Measurements from ENCODE around the gene TMEM270. TPM values are rescaled to one million over a fixed set of nuclear protein-coding genes. Genes with fewer than 3 reads are reported as not detected.
"Not testable (repeated sequence)": the region's sequence is repeated elsewhere in the genome, so short reads cannot be mapped to it uniquely, and the experiment has no call there.

Gene TMEM270
- total RNA-seq, 1 donor from 2014 or later: not detected

DNA sequence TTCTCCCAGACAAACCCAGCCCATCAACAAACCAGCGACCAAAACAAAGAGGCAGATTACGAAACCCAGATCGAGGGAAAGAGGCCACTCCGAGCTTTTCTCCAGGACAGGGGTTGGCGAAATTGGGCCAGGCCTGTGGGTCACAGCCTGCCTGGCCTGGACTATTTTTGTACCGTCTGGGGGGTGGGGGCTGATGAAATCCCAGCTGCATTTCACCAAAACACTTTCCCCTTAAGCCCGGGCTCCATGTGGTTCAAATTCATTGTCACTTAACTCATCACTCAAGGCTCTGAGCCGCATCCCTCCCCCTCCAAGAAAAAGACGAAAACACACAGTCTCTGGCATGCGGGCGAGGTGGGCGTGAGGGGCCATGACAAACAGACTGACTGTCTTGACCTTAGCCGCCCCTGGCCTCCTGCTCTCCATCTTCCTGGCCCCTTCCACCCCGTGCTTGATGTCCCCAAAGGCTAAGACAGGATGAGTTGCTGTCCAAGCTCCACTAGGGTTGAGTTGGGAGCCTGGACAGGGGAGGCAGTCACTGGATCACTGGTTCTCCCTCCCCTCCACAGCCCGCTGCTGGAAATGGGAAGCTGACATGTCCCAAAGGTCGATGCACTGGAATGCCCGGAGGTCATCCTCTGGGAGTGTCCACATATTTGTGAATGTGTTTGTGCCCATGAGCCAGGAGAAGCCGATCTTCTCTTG, 19.2 kb downstream of the TMEM270 start:
- peak; percentile 82 for ATAC-seq (ENCODE audit: poor library complexity)
- DNase-seq: peak; percentile 70
- intact Hi-C loops (cut with DNase I): no loop called here

DNA sequence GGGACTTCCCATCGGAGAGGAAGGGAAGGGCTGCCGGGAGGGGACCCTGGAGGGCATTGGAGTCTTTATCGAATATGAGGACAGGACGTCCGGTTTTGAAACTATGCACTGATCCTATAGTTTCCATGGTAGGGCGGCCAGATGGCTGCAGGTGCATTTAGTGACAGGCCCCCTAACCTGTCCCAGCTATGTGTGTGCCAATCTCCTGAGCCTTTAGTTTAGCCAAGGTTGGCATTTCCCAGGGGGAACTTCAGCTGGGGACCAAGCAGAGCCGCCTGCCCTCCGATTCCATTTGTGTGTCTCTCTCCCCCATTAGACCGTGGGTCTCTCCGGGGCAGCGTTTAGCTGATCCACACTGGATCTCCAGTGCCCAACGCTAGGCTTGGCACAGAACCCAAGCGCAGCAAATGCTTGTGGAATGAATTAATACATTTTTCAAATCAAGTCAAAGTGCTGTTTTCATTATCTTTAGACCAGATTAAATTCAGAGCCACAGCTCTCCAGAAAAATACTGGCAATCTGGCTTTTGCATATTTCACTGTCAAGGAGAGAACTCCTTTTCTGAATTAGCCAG, 19.9 kb downstream of the TMEM270 start:
- intact Hi-C loops (cut with DNase I): no loop called here
- ATAC-seq (ENCODE audit: poor library complexity): no peak
- DNase-seq: no peak

DNA sequence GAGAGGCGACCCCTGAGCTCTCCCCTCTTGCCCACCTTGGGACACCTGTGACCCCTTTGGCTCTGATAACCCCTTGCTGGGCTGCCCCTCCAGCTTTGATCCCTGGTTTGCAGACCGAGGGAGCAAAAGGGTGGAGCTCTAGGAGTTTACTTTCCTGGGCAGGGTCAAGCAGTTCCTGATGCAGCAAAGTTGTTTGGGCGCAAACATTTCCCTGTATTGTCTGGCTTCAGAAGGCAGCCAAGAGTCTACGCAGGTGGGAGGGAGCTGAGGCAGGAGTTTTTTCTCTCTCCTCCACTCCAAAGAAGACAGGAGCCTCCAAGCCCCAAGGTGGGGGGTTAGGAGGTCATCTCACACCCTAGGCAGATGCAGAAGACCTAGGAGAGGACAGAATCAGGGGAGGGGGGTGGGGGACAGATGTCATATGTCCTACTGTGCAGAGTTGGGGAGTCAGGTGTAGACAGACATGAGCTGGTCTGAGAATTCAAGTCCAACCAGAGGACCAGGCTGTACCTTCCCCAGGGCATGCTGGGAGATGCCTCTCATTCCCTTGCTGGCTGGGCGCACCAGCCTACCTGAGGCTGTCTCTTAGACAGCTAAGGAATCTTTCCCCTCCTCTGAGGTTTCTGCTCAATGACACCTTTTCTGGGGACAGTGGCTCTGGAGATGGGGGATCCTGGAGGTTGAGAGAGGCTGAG, 20.5 kb downstream of the TMEM270 start:
- no peak for DNase-seq
- intact Hi-C loops (cut with DNase I): no loop called here
- ATAC-seq (ENCODE audit: poor library complexity): no peak

DNA sequence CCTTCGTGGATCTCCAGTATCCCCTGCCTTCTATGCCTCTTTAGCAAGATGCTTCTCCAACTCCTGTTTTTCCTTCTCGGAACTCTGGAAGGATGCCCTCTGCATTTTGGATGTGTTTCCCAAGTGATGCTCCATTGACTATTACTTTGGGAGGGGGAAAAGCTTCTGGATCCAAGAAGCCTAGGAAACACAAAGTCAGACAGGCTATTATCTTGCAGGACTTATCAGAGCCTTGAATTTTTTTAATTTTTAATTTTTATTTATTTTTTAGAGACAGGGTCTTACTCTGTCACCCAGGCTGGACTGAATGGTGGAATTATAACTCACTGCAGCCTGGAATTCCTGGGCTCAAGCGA, 21.1 kb downstream of the TMEM270 start:
- intact Hi-C loops (cut with DNase I): no loop called here
- DNase-seq (no peak), ATAC-seq (ENCODE audit: poor library complexity) (no peak)

DNA sequence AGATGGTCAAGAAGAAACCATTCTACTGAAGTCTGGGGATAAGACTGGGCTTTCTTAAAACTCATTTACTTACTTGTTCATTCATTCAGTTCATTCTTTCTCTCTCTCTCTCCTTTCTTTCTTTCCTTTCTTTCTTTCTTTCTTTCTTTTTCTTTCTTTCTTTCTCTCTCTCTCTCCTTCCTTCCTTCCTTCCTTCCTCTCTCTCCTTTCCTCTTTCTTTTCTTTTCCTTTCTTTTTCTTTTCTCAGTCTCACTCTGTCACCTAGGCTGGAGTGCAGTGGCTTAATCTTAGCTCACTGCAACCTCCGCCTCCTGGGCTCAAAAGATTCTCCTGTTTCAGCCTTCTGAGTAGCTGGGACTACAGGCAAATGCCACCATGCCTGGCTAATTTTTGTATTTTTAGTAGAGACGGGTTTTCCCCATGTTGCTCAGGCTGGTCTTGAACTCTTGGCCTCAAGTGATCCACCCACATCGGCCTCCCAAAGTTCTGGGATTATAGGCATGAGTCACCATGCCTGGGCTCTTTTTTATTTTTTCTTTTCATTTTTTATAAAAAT, 24.0 kb downstream of the TMEM270 start:
- intact Hi-C loops (cut with DNase I); ATAC-seq (ENCODE audit: poor library complexity); DNase-seq: not testable (repeated sequence)

DNA sequence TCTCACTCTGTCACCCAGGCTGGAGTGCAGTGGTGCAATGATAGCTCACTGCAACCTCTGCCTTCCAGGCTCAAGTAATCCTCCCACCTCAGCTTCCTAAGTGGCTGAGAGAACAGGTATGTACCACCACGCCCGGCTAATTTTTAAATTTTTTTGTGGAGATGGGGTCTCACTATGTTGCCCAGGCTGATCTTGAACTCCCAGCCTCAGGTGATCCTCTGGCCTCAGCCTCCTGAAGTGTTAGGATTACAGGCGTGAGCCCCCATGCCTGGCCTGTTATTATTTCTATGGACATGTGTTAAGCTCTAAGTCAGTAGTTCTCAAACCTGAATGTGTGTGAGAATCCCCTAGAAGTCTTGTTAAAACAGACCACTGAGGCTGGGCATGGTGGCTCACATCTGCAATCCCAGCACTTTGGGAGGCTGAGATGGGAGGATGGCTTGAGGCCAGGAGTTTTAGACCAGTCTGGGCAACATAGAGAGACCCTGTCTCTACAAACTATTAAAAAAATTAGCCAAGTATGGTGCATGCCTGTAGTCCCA, 24.5 kb downstream of the TMEM270 start:
- DNase-seq (no peak), ATAC-seq (ENCODE audit: poor library complexity) (no peak)
- intact Hi-C loops (cut with DNase I): no loop called here

DNA sequence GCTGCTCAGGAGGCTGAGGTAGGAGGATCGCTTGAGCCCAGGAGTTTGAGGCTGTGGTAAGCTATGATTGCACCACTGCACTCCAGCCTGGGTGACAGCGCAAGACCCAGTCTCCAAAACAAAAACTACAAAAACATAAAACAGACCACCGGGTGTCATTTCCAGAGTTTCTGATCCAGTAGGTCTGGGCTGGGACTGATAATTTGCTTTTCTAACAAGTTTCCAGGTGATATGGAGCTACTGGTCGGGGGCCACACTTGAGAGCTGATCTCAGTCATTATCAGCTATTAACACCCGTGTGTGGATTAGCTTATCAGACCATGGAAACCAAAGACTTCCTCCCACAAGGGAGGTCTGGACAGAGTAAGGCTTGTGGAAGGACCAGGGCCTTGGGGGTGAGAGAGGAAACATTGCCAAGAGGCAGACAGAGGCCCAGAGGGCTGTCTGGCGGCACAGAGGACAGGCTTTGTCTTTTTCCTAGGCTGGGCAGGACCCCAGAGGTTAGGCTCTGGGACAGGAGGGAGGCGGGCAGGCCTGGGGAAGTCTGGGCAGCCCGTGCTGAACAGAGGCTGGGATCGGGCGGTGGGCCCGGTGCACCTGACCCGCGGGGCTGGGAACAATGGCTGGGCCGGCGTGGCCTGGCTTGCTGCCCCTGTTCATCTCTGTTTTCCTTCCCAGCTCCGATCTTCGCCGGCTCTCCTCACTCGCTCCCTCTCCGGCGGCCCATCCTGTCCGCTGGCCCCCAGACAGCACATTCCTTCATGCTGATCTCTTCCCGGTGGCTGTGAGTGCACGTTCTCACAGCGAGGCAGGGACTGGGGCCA, 25.2 kb downstream of the TMEM270 start:
- intact Hi-C loops (cut with DNase I): no loop called here
- ATAC-seq (ENCODE audit: poor library complexity): peak; percentile 69

DNA sequence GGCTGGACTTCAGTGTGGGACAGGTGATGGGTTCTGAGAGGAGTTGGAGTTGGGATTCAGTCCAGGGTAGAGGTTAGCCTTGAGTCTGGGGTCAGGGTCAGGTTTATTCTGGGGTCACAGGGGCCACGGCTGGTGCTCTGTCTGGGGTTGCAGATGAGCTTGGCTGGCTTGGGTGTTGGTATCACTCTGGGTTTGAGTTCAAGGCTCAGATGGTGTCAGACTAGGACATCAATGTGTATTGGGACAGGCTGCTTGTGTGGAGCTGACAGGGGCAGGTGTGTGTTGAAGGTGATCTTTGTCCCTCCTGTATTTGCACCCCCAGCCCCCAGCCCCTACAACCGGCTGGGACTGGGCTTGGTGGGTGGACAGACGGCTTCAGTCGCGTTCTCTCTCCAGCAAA, 26.8 kb downstream of the TMEM270 start:
- intact Hi-C loops (cut with DNase I): no loop called here
- ATAC-seq (ENCODE audit: poor library complexity) (no peak), DNase-seq (no peak)

More for the DNA sequence above, 25.2 kb downstream of the TMEM270 start:
- DNase-seq: peak; percentile 78

DNA sequence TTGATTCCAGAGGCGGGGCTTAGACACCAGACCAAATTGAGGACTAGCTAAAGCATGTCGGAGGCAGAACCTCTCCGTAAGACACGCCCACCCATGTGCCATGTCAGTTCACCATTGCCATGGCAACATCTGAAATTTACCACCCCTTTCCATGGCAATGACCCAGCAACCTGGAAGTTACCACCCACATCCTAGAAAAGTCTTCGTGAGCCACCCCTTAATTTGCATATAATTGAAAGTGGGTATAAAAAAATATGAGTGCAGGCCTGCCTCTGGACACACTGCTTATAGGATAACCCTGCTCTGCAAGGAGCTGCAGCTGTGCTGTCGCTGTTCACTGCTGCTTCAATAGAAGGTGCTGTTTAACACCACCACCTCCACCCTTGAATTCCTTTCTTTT, 28.0 kb downstream of the TMEM270 start:
- no peak for ATAC-seq (ENCODE audit: poor library complexity)
- intact Hi-C loops (cut with DNase I): no loop called here
- DNase-seq: no peak

DNA sequence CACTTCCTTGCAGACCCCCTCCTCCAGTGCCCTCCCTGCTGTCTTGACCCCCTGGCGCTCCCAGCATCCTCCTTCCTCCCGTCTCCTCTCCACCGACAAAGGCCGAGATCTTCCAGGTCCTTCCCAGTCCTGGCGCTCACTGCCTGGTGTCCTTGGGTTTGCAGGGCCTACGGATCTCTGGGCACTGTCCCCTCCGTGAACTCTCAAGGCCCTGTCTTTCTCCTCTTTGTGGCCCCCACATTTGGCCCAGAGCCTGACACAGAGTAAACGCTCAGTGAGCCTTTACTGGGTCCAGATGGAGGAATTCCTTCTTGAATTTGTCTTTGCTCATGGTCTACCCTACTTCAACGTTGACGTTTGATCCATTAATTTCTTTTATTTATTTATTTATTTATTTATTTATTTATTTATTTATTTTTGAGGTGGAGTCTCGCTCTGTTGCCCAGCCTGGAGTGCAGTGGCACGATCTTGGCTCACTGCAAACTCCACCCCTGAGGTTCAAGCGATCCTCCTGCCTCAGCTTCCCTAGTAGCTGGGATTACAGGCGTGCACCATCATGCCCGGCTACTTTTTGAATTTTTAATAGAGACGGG, 29.7 kb downstream of the TMEM270 start:
- ATAC-seq (ENCODE audit: poor library complexity) (no peak), DNase-seq (peak; percentile 43)
- intact Hi-C loops (cut with DNase I): loop anchor here (10.0 kb wide), 1 partner anchor 134 kb away; the partner anchor contains the start of gene ELN

DNA sequence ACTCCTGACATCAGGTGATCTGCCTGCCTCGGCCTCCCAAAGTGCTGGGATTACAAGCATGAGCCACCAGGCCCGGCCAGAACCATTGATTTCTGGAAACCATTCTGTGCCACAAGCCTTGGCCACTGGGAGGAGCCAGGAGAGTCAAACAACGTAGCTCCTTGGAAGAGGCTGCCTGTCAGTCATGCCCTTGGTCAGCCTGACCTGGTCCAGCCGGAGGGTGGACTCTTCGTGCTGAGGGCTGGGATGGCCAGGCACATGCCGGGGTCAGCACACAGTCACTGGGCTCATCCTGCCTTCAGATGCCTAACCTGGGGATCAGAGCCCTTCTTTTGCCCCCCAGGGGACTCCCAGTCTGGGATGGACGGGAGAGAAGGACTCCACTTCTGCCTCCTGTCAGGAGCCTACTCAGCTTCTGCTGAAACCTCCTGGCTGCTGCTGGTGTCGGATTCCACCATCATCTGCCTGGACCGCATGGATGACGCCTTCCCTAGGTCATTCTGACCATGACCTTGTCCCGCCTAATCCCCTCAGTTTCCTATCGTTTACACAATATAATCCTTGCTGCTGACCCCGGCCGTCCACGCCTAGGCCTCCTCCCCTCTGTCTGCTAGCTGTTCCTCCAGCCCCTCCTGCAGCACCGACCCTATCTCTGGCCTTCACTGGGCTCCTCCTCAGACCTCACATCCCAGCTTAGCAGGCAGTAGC, 30.4 kb downstream of the TMEM270 start:
- intact Hi-C loops (cut with DNase I): loop anchor here (10.0 kb wide), 1 partner anchor 133 kb away; the partner anchor contains the start of gene ELN
- DNase-seq: no peak
- ATAC-seq (ENCODE audit: poor library complexity): no peak

DNA sequence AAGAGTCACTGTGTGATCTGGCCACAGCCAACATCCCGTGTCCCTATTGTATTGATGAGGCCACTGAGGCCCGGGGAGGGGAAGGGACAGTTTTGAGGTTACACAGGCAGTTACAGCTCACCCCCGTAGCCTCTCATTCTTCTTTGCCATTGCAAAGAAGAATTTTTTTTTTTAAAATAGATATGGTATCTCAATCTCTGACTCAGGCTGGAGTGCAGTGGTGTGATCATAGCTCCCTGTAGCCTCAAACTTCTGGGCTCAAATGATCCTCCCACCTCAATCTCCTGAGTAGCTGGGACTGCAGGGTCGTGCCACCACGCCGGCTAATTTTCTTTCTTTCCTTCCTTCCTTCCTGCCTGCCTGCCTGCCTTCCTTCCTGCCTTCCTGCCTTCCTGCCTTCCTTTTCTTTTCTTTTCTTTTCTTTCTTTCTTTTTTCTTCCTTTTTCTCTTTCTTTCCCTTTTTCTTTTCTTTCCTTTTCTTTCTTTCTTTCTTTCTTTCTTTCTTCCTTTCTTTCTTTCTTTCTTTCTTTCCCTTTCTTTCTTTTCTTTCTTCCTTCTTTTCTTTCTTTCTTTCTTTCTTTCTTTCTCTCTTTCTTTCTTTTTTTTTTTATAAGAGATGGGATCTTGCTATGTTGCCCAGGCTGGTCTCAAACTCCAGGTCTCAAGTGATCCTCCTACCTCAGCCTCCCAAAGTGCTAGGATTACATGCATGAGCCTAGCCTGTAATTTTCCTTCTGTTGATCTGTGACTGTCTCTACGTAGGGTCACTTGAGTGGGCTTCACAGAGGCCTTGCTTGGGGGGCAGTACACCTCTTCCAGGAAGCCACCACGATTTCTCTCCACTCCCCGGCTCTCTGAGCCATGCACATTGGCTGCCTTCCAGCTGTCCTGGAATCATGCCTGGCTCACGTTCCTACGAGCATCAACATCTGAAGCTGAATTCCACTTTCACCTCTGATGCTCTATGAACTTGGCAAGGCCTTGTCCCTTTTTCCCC, 31.3 kb downstream of the TMEM270 start:
- intact Hi-C loops (cut with DNase I): loop anchor here (10.0 kb wide), 1 partner anchor 132 kb away; the partner anchor contains the start of gene ELN
- DNase-seq (peak; percentile 74), ATAC-seq (ENCODE audit: poor library complexity) (no peak)

DNA sequence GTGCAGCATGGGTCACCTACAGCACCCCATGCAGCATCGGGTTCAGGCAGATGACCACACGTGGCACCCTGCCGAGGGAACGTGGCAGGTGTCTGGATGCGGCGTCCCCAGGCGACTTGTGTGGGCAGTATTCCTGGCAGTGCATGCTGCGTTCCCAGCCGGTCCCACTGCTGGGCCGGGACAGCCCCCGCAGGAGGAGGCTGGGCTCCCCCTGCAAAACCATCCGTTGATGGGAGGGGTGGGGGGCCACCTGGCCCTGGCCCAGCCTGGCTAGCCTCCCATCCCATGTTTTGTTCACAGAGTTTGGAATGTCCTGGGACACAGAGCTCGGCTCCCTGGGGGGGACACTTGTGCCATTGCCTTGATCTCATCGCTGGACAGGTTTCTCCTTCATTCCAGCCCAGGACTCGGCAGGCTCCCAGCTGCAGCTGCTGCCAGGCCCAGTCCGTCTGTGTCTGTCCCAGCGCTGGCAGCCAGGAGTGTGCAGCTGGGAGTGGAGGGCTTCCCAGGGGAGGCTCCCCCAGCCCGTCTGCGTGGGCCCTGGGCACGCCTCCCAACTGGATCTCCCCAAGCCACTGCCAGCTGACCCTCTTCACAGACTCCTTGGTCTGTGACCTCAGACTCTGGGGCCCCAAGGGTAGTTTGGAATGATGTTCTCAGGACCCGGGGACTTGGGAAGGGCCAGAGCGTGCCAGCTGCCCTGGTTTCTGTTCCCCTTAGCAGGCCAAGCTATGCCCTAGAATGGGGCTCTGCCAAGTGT, 32.6 kb downstream of the TMEM270 start:
- DNase-seq (peak; percentile 90), ATAC-seq (ENCODE audit: poor library complexity) (peak; percentile 69)
- intact Hi-C loops (cut with DNase I): loop anchor here (10.0 kb wide), 1 partner anchor 131 kb away; the partner anchor contains the start of gene ELN

DNA sequence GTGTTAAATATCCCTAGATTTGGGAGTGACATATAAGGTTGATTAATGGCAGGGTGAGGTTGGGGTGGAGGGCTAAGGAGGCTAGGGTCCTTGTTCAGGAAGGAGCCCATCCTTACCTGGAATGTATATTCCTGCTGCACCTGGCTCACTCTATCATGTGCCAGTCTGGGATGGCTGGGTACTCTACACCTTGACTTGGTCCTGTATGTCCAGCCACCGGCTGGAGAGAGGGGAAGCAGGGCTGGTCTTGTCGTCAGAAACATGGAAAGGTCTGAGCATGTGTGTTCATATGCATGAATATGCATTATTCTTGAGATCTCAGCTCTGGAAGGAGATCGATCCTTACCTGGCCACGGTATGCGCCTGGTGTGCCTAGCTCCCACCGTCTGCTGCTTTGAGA, 33.2 kb downstream of the TMEM270 start:
- intact Hi-C loops (cut with DNase I): loop anchor here (10.0 kb wide), 1 partner anchor 131 kb away; the partner anchor contains the start of gene ELN
- ATAC-seq (ENCODE audit: poor library complexity) (no peak), DNase-seq (no peak)

DNA sequence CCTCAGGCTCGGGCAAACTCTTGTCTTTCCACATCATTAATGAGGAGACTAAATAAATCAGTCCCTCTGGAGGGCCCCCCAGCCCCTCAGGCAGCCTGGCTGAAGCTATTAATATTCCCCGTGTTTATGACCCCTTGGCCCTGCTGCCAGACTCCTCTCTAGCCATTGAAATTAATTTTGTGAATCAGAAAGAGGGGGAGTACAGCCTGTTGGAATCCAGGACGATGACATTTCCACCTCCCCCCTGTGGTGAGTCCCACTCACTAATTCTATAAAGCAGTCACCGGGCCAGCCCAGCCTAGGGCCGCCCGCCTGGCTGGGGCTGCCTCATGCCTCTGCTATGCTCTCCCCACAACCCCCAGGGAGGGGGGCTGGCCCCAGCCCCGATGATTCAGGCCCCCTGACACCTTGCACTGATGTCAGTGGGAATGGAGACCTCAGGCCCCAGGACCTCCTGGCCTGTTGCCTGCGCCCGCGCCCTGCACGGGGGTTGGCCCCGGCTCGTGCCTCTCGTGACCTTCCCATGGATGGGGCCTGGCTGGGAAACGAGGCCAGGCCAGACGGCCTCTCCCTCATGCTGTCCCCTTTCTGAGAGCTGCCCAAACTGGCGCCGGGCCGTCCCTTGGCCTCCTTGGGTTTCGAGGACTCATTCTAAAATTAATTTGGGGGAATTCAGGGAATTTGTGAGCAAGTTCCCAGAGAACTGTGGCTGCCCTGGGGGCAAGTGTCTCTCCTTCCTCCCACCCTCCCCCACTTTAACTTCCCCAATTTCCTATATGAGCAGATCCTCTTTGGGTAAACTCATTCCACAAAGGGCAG, 34.0 kb downstream of the TMEM270 start:
- intact Hi-C loops (cut with DNase I): loop anchor here (10.0 kb wide), 1 partner anchor 130 kb away; the partner anchor contains the start of gene ELN
- ATAC-seq (ENCODE audit: poor library complexity): peak; percentile 80
- DNase-seq: peak; percentile 91
